Measurements from ENCODE around the gene TESK2.

Gene TESK2

DNA sequence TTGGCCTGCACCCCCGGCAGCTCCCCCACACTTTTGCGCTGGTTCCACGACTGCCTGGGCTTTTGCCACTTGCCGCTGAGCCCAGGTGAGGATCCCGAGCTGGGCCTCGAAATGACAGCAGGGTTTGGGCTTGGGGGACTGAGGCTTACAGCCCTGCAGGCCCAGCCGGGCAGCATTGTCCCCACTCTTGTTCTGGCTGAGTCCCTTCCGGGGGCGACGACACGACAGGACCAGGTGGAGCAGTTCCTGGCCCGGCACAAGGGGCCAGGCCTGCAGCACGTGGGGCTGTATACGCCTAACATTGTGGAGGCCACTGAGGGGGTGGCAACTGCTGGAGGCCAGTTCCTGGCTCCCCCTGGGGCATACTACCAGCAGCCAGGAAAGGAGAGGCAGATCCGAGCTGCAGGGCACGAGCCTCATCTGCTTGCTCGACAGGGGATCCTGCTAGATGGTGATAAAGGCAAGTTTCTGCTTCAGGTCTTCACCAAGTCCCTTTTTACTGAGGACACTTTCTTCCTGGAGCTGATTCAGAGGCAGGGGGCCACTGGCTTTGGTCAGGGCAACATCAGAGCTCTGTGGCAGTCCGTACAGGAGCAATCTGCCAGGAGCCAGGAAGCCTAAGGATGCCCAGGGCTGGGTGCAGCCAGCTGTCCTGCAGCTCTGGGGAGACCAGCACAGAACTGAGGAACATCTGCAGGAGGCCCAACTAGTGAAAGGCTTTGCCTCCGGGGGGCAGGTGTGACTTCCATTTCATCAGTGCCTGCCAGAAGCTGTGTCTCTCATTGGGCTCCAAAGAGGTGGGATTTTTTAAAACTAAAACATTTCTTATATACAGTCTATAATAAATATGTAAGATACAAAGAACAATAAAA lies 163.1 kb downstream of the TESK2 start:
- H3K27me3 ChIP-seq: peaks cover 29% of the 10 kb centered on the region
- H3K4me1 ChIP-seq (ENCODE audit: control insufficient read depth in 1 of 2, insufficient read depth in 1 of 2, low read depth in 1 of 2, low read length in 1 of 2): peaks cover 12 to 14% of the 10 kb centered on the region in 2 experiments
- H3K27ac ChIP-seq: no peak overlapping the region
- TF ChIP-seq, protein P1, sequence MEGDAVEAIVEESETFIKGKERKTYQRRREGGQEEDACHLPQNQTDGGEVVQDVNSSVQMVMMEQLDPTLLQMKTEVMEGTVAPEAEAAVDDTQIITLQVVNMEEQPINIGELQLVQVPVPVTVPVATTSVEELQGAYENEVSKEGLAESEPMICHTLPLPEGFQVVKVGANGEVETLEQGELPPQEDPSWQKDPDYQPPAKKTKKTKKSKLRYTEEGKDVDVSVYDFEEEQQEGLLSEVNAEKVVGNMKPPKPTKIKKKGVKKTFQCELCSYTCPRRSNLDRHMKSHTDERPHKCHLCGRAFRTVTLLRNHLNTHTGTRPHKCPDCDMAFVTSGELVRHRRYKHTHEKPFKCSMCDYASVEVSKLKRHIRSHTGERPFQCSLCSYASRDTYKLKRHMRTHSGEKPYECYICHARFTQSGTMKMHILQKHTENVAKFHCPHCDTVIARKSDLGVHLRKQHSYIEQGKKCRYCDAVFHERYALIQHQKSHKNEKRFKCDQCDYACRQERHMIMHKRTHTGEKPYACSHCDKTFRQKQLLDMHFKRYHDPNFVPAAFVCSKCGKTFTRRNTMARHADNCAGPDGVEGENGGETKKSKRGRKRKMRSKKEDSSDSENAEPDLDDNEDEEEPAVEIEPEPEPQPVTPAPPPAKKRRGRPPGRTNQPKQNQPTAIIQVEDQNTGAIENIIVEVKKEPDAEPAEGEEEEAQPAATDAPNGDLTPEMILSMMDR (IDR thresholded peaks at IDR 0.05): no peak
- no peaks in the 10 kb centered on the region for H3K9me3 ChIP-seq
- peaks cover 23% of the 10 kb centered on the region for H3K36me3 ChIP-seq
- peak overlapping the region; percentile 52 to 58 for H3K4me3 ChIP-seq (ENCODE audit: low read depth in 1 of 2, low read length in 1 of 2)

DNA sequence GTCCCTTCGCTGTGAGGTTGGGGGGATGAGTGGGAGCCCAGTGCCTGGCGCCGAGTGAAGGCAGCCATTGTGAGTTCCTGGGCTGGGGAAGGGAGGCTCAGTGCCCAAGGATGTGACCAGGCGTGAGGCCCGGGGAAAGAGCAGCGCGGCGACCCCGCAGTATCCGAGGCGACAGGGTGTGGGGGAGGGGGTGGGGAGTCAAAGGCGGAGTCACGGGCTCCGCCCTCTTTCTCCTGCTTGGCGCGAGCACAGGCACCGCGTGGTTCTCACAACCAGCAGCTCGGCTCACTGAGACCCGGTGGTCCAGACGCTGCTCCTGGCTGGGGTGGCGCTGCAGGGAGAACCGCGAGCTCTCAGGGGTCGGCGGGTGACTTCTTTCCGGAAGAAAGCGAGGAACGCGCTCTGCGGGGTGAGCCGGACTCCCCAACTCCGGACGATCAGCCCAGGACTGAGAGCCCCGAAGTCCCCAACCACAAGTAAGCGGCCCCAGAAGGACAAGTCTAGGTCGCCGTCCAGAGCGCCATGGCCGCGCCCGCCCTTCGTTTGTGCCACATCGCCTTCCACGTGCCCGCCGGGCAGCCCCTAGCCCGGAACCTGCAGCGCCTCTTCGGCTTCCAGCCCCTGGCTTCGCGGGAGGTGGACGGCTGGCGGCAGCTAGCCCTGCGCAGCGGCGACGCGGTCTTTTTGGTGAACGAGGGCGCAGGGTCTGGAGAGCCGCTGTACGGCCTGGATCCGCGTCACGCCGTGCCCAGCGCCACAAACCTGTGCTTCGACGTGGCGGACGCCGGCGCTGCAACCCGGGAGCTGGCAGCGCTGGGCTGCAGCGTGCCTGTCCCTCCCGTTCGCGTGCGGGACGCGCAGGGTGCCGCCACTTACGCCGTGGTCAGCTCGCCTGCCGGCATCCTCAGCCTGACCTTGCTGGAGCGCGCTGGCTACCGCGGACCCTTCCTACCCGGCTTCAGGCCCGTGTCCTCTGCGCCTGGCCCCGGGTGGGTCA lies 164.0 kb downstream of the TESK2 start, which contains the start of gene HPDL:
Gene HPDL (plus strand): TSS at position 269 of the 997 bp plus-strand sequence. CDS start 254 bp downstream, at position 523.
- peaks cover 12 to 14% of the 10 kb centered on the region in 2 experiments for H3K4me1 ChIP-seq (ENCODE audit: control insufficient read depth in 1 of 2, insufficient read depth in 1 of 2, low read depth in 1 of 2, low read length in 1 of 2)
- H3K36me3 ChIP-seq: peaks cover 17% of the 10 kb centered on the region
- TF ChIP-seq, protein P1 (IDR thresholded peaks at IDR 0.05): no peak
- H3K27me3 ChIP-seq: peaks cover 29% of the 10 kb centered on the region
- H3K4me3 ChIP-seq (ENCODE audit: low read depth in 1 of 2, low read length in 1 of 2): peak within 1 kb of the TSS; percentile 52 to 58
- H3K27ac ChIP-seq: no peak within 1 kb of the TSS
- no peaks in the 10 kb centered on the region for H3K9me3 ChIP-seq

DNA sequence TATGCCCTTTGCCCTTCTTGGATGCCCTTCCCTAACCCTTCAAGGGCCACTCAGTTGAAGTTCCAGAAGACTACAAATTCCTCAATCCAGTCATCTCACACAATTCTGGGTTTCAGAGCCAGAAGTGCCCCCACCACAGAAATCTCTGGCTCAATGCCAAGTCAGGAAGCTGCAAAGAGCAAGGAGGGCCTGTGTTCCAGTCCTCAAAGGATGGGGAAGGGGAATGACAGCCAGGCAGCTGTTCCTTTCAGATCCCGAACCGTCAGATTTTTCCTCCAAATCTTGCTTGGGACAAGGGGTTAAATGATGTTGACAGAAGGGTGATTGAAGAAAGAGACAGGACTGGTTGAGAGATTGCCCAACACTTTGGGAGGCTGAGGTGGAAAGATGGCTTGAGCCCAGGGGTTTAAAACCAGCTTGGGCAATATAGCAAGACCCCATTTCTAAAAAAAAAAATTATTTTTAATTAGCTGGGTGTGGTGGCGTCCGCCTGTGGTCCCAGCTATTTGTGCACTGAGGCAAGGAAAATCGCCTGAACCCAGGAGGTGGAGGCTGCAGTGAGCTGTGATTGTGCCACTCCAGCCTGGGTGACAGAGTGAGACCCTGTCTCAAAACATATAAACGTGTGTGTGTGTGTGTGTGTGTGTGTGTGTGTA lies 165.0 kb downstream of the TESK2 start:
- TF ChIP-seq, protein P1 (IDR thresholded peaks at IDR 0.05): no peak
- H3K27ac ChIP-seq: no peak overlapping the region
- H3K9me3 ChIP-seq: no peaks in the 10 kb centered on the region
- H3K36me3 ChIP-seq: peaks cover 8% of the 10 kb centered on the region
- peaks cover 12 to 14% of the 10 kb centered on the region in 2 experiments for H3K4me1 ChIP-seq (ENCODE audit: control insufficient read depth in 1 of 2, insufficient read depth in 1 of 2, low read depth in 1 of 2, low read length in 1 of 2)
- peaks cover 29% of the 10 kb centered on the region for H3K27me3 ChIP-seq
- peak overlapping the region in 1 of 2 experiments; percentile 58 for H3K4me3 ChIP-seq (ENCODE audit: low read depth in 1 of 2, low read length in 1 of 2)

DNA sequence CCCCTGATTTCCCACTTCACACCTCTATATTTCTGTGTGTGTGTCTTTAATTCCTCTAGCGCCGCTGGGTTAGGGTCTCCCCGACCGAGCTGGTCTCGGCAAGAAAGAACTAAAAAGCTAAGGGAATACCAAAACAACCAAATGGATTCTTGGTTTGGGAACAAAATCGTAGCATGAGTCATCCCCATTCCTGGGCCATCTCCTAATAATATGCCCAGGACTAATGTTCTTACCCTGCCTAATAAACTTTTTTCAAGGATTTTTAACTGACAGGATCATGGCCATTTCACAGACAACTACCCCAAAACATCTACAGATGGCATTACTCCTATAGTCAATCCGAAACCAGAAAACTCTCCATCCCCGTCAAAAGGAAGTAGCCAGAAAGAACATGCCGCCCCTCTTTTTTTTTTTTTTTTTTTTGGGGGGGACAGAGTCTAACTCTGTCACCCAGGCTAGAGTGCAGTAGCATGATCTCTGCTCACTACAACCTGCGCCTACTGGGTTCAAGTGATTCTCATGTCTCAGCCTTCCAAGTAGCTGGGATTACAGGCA lies 168.4 kb downstream of the TESK2 start:
- Histone ChIP-seq H3K4me1 (ENCODE audit: control insufficient read depth in 1 of 2, insufficient read depth in 1 of 2, low read depth in 1 of 2, low read length in 1 of 2) (peaks cover 12% of the 10 kb centered on the region in 2 experiments), H3K36me3 (no peaks in the 10 kb centered on the region), H3K4me3 (ENCODE audit: low read depth in 1 of 2, low read length in 1 of 2) (no peak overlapping the region), H3K27ac (no peak overlapping the region), H3K27me3 (peaks cover 23% of the 10 kb centered on the region), H3K9me3 (no peaks in the 10 kb centered on the region)
- TF ChIP-seq, protein P1 (IDR thresholded peaks at IDR 0.05): no peak

DNA sequence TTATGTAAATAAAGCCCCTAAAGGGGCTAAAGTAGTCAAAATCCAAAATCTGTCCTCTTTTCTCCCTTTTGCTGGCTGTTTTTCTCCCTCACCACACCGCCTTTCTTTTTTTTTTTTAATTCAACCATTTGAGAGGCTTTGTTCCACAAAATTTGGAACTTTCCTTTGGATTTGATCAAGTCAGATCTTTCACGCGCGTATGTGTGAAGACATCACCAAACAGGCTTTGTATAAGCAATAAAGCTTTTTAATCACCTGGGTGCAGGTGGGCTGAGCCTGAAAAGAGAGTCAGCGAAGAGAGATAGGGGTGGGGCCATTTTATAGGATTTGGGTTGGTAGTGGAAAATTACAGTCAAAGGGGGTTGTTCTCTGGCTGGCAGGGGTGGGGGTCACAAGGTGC lies 169.5 kb downstream of the TESK2 start:
- H3K4me1 ChIP-seq (ENCODE audit: control insufficient read depth in 1 of 2, insufficient read depth in 1 of 2, low read depth in 1 of 2, low read length in 1 of 2): peaks cover under 1 to 1% of the 10 kb centered on the region in 2 experiments
- no peaks in the 10 kb centered on the region for H3K36me3 ChIP-seq
- TF ChIP-seq, protein P1 (IDR thresholded peaks at IDR 0.05): no peak
- H3K9me3 ChIP-seq: no peaks in the 10 kb centered on the region
- peaks cover 12% of the 10 kb centered on the region for H3K27me3 ChIP-seq
- H3K27ac ChIP-seq: no peak overlapping the region
- no peak overlapping the region for H3K4me3 ChIP-seq (ENCODE audit: low read depth in 1 of 2, low read length in 1 of 2)

Measured in neutrophil (primary cell).